ENCODE results near the gene TMEM18. TPM values are rescaled to one million over a fixed set of nuclear protein-coding genes. Genes with fewer than 3 reads are reported as not detected.
A peak's percentile ranks its signal among the peaks of the same experiment; 100 is the strongest.

Gene TMEM18
- total and polyA plus RNA-seq, 2 experiments from 2014 or later, result 15.0 to 41.9 TPM

GRCh38 chr2:661360-661635 lies 15.9 kb downstream of the TMEM18 start (continued):
- TF ChIP-seq REST (IDR thresholded peaks at IDR 0.05; ENCODE audit: unreplicated experiment), result no peak

GRCh38 chr2:660586-661359 lies 16.4 kb downstream of the TMEM18 start:
- Histone ChIP-seq H3K27ac (ENCODE audit: low read depth) (no peak overlapping the region), H3K27me3 (ENCODE audit: insufficient read depth) (no peaks in the 10 kb centered on the region), H2AFZ (peak overlapping the region; percentile 78; the same call in 1 of the 2 replicates), H3K79me2 (replicated peaks; ENCODE audit: insufficient read depth) (no peaks in the 10 kb centered on the region), H3F3A (replicated peaks; ENCODE audit: low read depth) (0 out of 2 replicates have a peak, but pooled peaks cover 2% of the 10 kb centered on the region), H3K4me1 (ENCODE audit: insufficient read depth) (no peaks in the 10 kb centered on the region), H3K36me3 (ENCODE audit: insufficient read depth) (no peaks in the 10 kb centered on the region; the same call in 1 of the 2 replicates), H3K4me2 (no peak overlapping the region), H3K9me2 (ENCODE audit: insufficient read depth) (no peaks in the 10 kb centered on the region), H3K4me3 (no peak overlapping the region), H4K20me1 (replicated peaks; ENCODE audit: insufficient read depth) (no peaks in the 10 kb centered on the region)
- H3K4me1 Mint-ChIP-seq, result no peaks in the 10 kb centered on the region; the same call in 2 of the 3 replicates
- peaks cover 11% of the 10 kb centered on the region for H3K9me3 Mint-ChIP-seq
- H3K36me3 Mint-ChIP-seq (ENCODE audit: low read depth), result peaks cover 16% of the 10 kb centered on the region
- H3K4me3 Mint-ChIP-seq, result no peak overlapping the region
- peaks cover 9% of the 10 kb centered on the region for H3K27me3 Mint-ChIP-seq (ENCODE audit: insufficient read depth, low read depth, poor library complexity)
- peak; percentile 95 for ATAC-seq
- peak; percentile 77 for DNase-seq (ENCODE audit: low spot score)
- no peak overlapping the region for H3K27ac Mint-ChIP-seq
- no peak for TF ChIP-seq STAT1 (IDR thresholded peaks at IDR 0.05; ENCODE audit: unreplicated experiment)
- TF ChIP-seq ZNF462 (CRISPR knock-in tag; IDR thresholded peaks at IDR 0.05), result no peak
- no peak for TF ChIP-seq CREB1 (CRISPR knock-in tag; IDR thresholded peaks at IDR 0.05; ENCODE audit: low read depth)
- no peak for TF ChIP-seq NANOG (IDR thresholded peaks at IDR 0.05; ENCODE audit: borderline replicate concordance)
- no peak for TF ChIP-seq JUNB (IDR thresholded peaks at IDR 0.05; ENCODE audit: unreplicated experiment)
- TF ChIP-seq CTCF (conservative IDR thresholded peaks at IDR 0.05; ENCODE audit: low read depth in 2 of 2), result no peak
- no peak for TF ChIP-seq EZH2phosphoT487 (IDR thresholded peaks at IDR 0.05; ENCODE audit: unreplicated experiment)
- TF ChIP-seq ETS1 (IDR thresholded peaks at IDR 0.05), result no peak
